ENCODE data around the gene MYO1H.

Gene MYO1H

DNA sequence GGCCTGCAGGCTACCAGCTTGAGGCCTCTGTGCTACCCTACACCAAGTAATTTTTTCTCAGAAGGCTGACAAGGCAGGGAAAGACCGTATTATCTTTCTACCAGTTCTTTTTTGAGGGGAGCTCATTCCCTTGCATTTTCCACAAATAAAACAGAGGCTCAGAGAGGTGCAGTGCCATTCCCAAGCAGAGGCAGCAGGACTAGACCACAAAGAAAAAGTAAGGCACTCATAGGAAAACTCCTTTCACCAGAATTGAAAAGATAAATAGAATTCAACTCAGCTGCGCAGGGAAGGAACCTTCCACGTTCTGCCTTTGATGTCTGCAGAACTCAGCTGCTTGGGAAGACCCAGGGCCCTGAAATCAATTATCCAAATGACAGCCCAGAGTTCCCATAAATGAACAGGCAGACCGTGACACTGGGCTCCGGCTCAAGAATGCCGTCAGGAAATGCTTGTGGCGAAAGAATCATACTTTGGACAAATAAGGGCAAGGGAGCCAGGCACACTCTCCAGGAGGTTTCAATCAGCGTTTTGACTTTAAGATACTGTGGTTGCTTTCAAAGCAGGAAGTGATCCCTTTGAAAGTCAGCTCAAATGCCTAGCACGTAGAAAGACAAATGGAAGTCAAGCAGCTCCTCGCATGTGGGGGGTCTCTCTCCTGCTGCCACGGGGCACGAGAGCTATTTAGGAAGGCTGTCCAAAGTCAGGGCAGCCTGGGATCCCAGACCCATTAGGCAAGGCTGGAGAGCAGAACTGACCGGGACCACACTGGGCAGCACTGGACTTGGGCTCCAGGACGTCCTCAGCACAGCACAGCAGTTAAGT, 115.4 kb downstream of the MYO1H start:
- CTCF ChIA-PET, result interaction anchor here (0.5 to 1.8 kb wide), 6 partner anchors 23 to 568 kb away, joined by 3 to 9 read pairs (median 5); no protein-coding TSS in a partner anchor
- DNase-seq (ENCODE audit: low spot score), result peak; percentile 85
- H3K27ac ChIP-seq, result peak overlapping the region; percentile 97
- TF ChIP-seq, protein P1, sequence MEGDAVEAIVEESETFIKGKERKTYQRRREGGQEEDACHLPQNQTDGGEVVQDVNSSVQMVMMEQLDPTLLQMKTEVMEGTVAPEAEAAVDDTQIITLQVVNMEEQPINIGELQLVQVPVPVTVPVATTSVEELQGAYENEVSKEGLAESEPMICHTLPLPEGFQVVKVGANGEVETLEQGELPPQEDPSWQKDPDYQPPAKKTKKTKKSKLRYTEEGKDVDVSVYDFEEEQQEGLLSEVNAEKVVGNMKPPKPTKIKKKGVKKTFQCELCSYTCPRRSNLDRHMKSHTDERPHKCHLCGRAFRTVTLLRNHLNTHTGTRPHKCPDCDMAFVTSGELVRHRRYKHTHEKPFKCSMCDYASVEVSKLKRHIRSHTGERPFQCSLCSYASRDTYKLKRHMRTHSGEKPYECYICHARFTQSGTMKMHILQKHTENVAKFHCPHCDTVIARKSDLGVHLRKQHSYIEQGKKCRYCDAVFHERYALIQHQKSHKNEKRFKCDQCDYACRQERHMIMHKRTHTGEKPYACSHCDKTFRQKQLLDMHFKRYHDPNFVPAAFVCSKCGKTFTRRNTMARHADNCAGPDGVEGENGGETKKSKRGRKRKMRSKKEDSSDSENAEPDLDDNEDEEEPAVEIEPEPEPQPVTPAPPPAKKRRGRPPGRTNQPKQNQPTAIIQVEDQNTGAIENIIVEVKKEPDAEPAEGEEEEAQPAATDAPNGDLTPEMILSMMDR (conservative IDR thresholded peaks at IDR 0.05; ENCODE audit: low read depth), result no peak
- POLR2A ChIA-PET (ENCODE audit: low non-redundant PET), result no interaction called here

DNA sequence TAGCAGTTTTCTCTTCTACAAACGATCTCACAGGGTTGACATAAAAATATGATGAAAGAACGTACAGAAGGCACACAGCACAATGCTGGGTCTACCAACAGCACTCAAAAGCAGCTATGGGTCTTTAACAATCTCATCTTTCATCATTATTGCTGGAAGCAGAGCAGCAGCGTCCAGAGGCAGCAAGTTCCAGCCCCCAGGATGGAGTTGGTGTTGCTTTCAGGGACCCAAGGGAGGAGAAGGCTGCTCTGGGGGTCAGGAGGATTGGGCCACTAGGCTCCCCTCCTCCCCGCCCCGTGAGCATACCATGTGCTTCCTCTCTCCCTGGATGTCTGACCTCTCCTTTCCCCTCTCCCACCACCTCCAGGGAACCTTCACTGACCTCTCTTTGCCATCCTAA, 116.1 kb downstream of the MYO1H start:
- peak overlapping the region; percentile 97 for H3K27ac ChIP-seq
- no peak for DNase-seq (ENCODE audit: low spot score)
- ChIA-PET CTCF (interaction anchor here (0.6 to 1.8 kb wide), 2 partner anchors 35 to 567 kb away, joined by 3 to 5 read pairs; no protein-coding TSS in a partner anchor), POLR2A (ENCODE audit: low non-redundant PET) (no interaction called here)
- TF ChIP-seq, protein P1 (conservative IDR thresholded peaks at IDR 0.05; ENCODE audit: low read depth), result no peak

DNA sequence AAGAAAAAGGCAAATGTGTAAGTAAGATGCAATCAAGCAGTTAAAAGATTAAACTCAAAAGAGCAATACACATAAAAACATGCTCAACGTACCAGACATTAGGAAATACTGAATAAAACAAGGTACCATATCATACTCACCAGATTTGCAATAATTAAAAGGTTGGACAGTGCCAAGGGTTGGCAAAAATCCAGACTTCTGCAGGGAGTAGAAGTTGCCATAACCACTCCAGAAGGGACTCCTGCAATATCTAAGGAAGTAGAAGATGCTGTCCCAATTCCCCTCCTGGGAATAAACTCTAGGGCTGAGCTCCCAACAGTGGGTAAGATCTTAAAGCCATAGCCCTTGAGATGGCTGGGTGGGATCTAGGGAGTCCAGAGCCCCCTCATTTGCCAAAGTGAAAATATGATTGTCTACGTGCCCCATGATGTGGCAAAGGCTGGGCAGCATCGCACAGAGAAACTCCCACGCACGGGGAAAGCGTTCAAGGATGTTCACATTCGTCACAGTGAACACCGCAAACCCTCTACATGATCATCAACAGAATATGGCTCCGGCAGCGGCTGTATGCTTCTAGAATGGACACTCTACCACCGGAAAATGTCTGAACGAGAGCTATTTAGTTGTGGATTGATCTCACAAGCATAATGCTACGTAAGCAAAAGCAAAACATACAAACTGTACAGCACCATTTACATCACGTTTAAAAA, 117.1 kb downstream of the MYO1H start:
- DNase-seq (ENCODE audit: low spot score), result no peak
- TF ChIP-seq, protein P1 (conservative IDR thresholded peaks at IDR 0.05; ENCODE audit: low read depth), result no peak
- ChIA-PET POLR2A (ENCODE audit: low non-redundant PET) (no interaction called here), CTCF (interaction anchor here (0.7 kb wide), 1 partner anchor 34 kb away, joined by 3 read pairs; no protein-coding TSS in a partner anchor)
- H3K27ac ChIP-seq, result peak overlapping the region; percentile 40

DNA sequence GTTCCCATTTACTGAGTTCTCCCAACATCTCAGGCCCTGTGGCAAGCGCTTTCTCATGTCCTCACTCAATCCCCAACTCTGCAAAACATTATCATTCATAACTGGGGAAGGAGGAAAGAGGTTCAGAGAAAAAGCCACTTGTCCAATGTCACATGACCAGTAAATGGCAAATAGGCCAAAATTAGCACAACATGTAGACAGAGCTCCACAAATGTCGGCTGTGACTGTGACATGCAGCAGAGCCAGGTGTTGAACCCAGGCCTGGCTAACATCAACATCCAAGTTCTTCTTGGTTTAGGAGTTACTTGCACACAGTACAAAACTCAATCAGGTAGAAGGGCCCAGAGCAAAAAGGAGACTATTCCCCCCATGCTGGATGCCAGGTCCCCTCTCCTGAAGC, 118.6 kb downstream of the MYO1H start:
- no peak overlapping the region for H3K27ac ChIP-seq
- TF ChIP-seq, protein P1 (conservative IDR thresholded peaks at IDR 0.05; ENCODE audit: low read depth), result no peak
- DNase-seq (ENCODE audit: low spot score), result no peak
- ChIA-PET POLR2A (ENCODE audit: low non-redundant PET) (no interaction called here), CTCF (no interaction called here)

DNA sequence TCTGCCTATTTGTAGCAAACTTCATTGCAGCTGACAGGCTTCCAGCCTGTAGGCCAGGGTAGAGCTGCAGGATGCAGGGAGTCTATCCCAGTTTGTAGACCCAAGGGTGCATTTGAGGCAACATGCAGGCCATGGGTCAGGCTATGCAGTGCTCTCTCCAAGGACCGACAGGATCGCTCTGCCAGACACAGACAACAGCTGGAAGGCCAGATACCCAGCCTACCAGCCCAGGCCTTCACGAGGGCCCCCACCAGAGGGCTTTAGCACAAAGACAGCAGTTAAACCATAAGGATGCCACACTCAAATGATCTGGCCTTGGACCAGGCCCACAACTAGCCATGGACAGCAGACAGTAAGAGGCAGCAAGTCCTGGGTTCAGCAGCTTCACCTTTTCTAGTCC, 119.1 kb downstream of the MYO1H start:
- no peak overlapping the region for H3K27ac ChIP-seq
- no peak for DNase-seq (ENCODE audit: low spot score)
- ChIA-PET POLR2A (ENCODE audit: low non-redundant PET) (no interaction called here), CTCF (interaction anchor here (0.6 kb wide), 1 partner anchor 314 kb away, joined by 3 read pairs; no protein-coding TSS in a partner anchor)
- TF ChIP-seq, protein P1 (conservative IDR thresholded peaks at IDR 0.05; ENCODE audit: low read depth), result no peak

DNA sequence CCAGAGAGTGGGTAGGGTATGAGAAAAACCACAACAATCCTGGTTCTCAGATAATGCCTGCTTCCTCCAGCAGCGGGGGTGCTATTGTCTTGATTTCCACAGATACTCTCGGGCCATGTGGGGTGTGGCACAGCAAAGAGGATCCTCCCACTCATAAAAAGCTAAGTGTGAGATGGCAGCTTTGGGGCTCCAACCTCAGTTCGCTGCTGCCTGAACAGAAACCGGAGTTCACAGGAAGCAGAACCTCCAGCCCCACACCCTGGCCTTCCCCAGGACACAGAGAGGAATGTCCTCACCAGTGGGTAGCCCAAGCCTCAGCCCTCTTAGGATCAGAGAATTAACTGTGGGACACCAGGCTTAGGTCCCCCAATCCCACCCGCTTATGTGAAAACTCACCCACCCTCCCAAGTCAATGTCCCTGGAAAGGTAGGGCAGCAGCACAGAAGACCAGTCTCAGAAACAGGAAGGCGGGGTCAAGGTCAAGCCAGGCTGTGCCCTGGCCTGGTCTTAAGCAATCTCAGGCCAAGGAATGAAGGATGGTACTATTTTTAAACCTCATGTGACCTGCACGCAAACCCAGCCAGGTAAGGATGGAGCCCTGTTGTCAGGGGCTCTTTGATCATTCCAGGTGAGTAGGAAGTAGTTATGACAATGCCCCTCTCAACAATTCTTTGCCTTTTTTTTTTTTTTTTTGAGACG, 120.4 kb downstream of the MYO1H start:
- no peak overlapping the region; the same call in 1 of the 2 replicates for H3K27ac ChIP-seq
- CTCF ChIA-PET, result no interaction called here
- POLR2A ChIA-PET (ENCODE audit: low non-redundant PET), result no interaction called here
- DNase-seq (ENCODE audit: low spot score), result no peak
- TF ChIP-seq, protein P1 (conservative IDR thresholded peaks at IDR 0.05; ENCODE audit: low read depth), result no peak

Measured in RWPE1 (cell line).